Measurements from ENCODE around the gene SERTAD2. TPM values are rescaled to one million over a fixed set of nuclear protein-coding genes. Genes with fewer than 3 reads are reported as not detected.

The SERTAD2 gene
- total RNA-seq, 2 donors from 2014 or later, result 3.3 to 6.7 TPM

DNA sequence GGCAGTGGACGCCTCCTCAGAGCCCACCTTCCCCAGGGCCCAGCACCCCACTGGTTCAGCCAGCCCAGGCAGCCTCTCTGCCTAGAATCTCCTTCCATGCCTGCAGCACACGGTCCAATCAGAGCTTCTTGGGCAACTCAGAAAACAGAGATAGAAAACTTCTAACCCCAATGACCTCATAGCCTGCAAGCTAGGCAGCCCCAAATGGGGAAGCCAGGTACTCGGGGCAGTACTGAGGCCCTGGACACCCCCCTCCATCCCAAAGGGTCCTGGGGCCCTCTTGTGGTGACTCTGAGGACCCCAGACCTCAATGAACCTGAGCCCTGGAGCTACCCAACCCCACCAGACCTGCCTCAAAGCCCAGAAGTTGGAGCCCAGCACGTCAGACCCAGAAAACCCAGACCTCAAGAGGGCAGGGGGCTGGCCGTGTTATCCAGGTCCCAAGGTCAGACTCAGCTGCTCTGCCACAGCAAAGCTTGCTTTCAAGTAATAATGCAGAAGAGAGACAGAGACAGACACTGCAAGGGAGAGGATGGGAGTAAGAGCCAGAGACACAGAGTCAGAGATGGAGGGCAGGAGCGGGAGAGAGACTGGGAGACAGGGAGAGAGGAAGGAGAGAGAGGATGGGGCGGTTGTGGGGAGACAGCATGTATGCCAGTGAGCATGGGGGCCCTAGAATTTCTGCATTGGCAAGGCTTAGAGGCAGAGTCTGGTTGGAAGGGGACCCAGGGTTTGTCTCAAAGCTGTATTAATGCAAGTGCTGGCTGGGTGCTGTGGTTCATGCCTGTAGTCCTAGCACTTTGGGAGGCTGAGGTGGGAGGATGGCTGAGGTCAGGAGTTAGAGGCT, 28.2 kb downstream of the SERTAD2 start:
- TF ChIP-seq, protein P1, sequence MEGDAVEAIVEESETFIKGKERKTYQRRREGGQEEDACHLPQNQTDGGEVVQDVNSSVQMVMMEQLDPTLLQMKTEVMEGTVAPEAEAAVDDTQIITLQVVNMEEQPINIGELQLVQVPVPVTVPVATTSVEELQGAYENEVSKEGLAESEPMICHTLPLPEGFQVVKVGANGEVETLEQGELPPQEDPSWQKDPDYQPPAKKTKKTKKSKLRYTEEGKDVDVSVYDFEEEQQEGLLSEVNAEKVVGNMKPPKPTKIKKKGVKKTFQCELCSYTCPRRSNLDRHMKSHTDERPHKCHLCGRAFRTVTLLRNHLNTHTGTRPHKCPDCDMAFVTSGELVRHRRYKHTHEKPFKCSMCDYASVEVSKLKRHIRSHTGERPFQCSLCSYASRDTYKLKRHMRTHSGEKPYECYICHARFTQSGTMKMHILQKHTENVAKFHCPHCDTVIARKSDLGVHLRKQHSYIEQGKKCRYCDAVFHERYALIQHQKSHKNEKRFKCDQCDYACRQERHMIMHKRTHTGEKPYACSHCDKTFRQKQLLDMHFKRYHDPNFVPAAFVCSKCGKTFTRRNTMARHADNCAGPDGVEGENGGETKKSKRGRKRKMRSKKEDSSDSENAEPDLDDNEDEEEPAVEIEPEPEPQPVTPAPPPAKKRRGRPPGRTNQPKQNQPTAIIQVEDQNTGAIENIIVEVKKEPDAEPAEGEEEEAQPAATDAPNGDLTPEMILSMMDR (IDR thresholded peaks at IDR 0.05), result no peak
- no peak for TF ChIP-seq POLR2A (IDR thresholded peaks at IDR 0.05)
- no peaks in the 10 kb centered on the region for H3K27me3 ChIP-seq
- intact Hi-C loops (cut with DNase I), result no loop called here
- 77 to 83% methylated on average over 6 to 7 of the region's 7 CpGs for WGBS, 2 donors
- ATAC-seq (no peak), DNase-seq (no peak)
- no peaks in the 10 kb centered on the region for H3K9me3 ChIP-seq
- H3K4me3 ChIP-seq, result no peak overlapping the region
- no peak overlapping the region for H3K27ac ChIP-seq
- H3K36me3 ChIP-seq (replicated peaks in 1 of 2; ENCODE audit: insufficient read depth in 1 of 2, low read depth in 2 of 2), result no peaks in the 10 kb centered on the region
- peaks cover 8% of the 10 kb centered on the region for H3K4me1 ChIP-seq

DNA sequence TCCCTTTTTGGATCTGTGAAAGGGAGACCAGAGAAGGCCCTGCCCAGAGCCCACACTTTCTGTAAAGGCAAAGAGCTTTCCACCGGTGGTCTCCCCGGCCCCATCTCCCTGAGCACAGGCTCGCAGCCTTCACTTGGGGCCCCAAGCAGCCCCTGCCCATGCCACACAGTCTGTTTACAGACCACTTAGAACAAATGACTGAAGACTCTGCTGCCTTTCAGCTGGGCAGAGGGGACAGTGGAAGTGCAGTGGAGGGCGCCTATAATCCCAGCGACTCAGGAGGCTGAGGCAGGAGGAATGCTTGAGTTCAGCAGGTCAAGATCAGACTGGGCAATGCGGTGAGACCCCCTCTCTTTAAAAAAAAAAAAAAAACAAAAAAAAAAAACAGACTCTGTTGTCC, 28.9 kb downstream of the SERTAD2 start:
- no peaks in the 10 kb centered on the region for H3K36me3 ChIP-seq (replicated peaks in 1 of 2; ENCODE audit: insufficient read depth in 1 of 2, low read depth in 2 of 2)
- WGBS, 2 donors, result 91 to 96% methylated on average over 3 to 6 of the region's 6 CpGs
- H3K27me3 ChIP-seq, result no peaks in the 10 kb centered on the region
- H3K4me1 ChIP-seq, result peaks cover 8% of the 10 kb centered on the region
- DNase-seq (no peak), ATAC-seq (no peak)
- intact Hi-C loops (cut with DNase I), result no loop called here
- TF ChIP-seq, protein P1 (IDR thresholded peaks at IDR 0.05), result no peak
- TF ChIP-seq POLR2A (IDR thresholded peaks at IDR 0.05), result no peak
- no peaks in the 10 kb centered on the region for H3K9me3 ChIP-seq
- H3K27ac ChIP-seq, result no peak overlapping the region
- no peak overlapping the region for H3K4me3 ChIP-seq

DNA sequence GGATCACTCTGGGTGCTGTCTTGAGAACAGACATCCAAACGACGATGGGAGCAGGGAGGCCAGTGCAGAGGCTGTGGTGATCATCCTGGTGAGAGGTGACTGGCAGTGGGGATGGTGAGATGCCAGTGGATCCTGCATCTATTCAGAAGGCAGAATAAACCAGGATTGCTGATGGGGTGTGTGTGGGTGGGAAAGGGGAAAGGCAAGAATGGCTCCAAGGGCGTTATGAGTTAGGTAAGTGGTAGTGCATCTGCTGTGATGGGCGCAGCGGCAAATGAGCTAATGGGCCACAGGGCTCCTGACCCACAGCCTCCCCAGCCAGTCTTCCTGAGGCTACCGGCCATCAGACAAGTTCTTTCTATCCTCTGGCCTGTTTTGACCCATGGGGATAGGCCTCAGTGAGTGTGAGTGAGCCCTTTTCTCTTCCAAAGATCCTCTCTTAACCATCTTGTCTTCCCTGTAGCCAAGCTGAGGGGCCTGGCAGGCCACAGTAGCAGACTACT, 29.6 kb downstream of the SERTAD2 start:
- TF ChIP-seq POLR2A (IDR thresholded peaks at IDR 0.05), result no peak
- TF ChIP-seq, protein P1 (IDR thresholded peaks at IDR 0.05), result no peak
- intact Hi-C loops (cut with DNase I), result no loop called here
- Histone ChIP-seq H3K27me3 (no peaks in the 10 kb centered on the region), H3K36me3 (replicated peaks in 1 of 2; ENCODE audit: insufficient read depth in 1 of 2, low read depth in 2 of 2) (no peaks in the 10 kb centered on the region), H3K9me3 (no peaks in the 10 kb centered on the region), H3K4me3 (no peak overlapping the region), H3K4me1 (peaks cover 2% of the 10 kb centered on the region), H3K27ac (no peak overlapping the region)
- ATAC-seq (no peak), DNase-seq (no peak)
- 85 to 88% methylated on average over 6 of the region's 6 CpGs for WGBS, 2 donors

DNA sequence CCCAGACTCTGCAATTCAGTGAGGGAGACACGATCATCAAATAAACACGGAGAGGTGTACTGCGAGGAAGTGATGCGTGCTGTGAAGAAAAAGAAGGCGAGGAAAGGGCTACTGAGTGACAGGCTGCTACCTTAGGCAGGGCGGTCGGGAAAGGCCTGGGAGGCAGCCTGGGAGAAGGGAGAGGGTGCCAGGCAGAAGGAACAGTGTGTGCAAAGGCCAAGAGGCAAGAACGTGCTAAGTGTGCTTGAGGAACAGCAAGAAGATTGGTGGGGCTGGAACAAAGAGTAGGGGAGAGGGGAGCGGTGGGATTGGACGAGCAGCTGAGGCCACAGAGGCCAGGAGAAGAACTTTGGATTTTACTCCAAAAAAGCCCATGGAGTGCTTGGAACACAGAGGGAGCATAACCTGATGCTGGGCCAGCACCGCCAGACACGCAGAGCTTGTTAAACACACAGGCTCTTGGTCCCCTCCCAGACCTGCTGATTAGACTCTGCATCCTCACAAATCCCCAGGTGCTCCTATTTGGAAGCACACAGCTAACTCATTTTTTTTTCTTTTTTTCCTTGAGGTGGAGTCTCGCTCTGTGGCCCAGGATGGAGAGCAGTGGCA, 30.4 kb downstream of the SERTAD2 start:
- 80 to 81% methylated on average over 13 of the region's 13 CpGs for WGBS, 2 donors

More for the DNA sequence above, 30.4 kb downstream of the SERTAD2 start:
- no peak overlapping the region for H3K27ac ChIP-seq
- no peaks in the 10 kb centered on the region for H3K27me3 ChIP-seq
- no peaks in the 10 kb centered on the region for H3K4me1 ChIP-seq
- intact Hi-C loops (cut with DNase I), result no loop called here
- no peaks in the 10 kb centered on the region for H3K9me3 ChIP-seq
- DNase-seq (peak in 1 of 4 donors; percentile 3), ATAC-seq (no peak)
- no peak overlapping the region for H3K4me3 ChIP-seq
- H3K36me3 ChIP-seq (replicated peaks in 1 of 2; ENCODE audit: insufficient read depth in 1 of 2, low read depth in 2 of 2), result no peaks in the 10 kb centered on the region
- TF ChIP-seq POLR2A (IDR thresholded peaks at IDR 0.05), result no peak
- TF ChIP-seq, protein P1 (IDR thresholded peaks at IDR 0.05), result no peak

Measured in body of pancreas (tissue), 4 donors.